NCI-H2081 treated with DMSO at 0.1 percent for 48 hours (cell line): Measurements from ENCODE around the gene SLC16A6.
"Not testable (repeated sequence)": the region's sequence is repeated elsewhere in the genome, so short reads cannot be mapped to it uniquely, and the experiment has no call there.

Experiments
- DNase-seq: peaks from one replicate; lab custom pipeline; 2025; lab: John Stamatoyannopoulos, UW

The SLC16A6 gene

GRCh38 chr17:68290955-68291835 is at the start of gene SLC16A6, which contains the start of gene ARSG:
Gene SLC16A6, minus strand, starts transcription at chr17:68291127. Its CDS starts 12,807 bp downstream, at chr17:68278320.
Gene ARSG, plus strand, starts transcription at chr17:68291495. Its CDS starts 15,999 bp downstream, at chr17:68307494.
- DNase-seq = peak; percentile 42

GRCh38 chr17:68334393-68334792 is 43.5 kb upstream of the SLC16A6 start:
- no peak for DNase-seq

GRCh38 chr17:68331932-68332331 is 41.0 kb upstream of the SLC16A6 start:
- not testable (repeated sequence) for DNase-seq

- DNase-seq = no peak
Observed at GRCh38 chr17:68329331-68329730, 38.4 kb upstream of the SLC16A6 start.

- DNase-seq = no peak
Observed at GRCh38 chr17:68328676-68329075, 37.7 kb upstream of the SLC16A6 start.

- no peak for DNase-seq
Observed at GRCh38 chr17:68327823-68328557, 37.1 kb upstream of the SLC16A6 start.

- no peak for DNase-seq
Observed at GRCh38 chr17:68326681-68327080, 35.8 kb upstream of the SLC16A6 start.

- no peak for DNase-seq
Observed at GRCh38 chr17:68325961-68326360, 35.0 kb upstream of the SLC16A6 start.

- DNase-seq = no peak
Observed at GRCh38 chr17:68324654-68325336, 33.9 kb upstream of the SLC16A6 start.

GRCh38 chr17:68324114-68324513 is 33.2 kb upstream of the SLC16A6 start:
- no peak for DNase-seq

GRCh38 chr17:68322630-68323029 is 31.7 kb upstream of the SLC16A6 start:
- no peak for DNase-seq

- no peak for DNase-seq
Observed at GRCh38 chr17:68321556-68321954, 30.6 kb upstream of the SLC16A6 start.

- DNase-seq = no peak
Observed at GRCh38 chr17:68320943-68321555, 30.1 kb upstream of the SLC16A6 start.

GRCh38 chr17:68320311-68320865 is 29.5 kb upstream of the SLC16A6 start:
- DNase-seq = no peak

- no peak for DNase-seq
Observed at GRCh38 chr17:68319410-68320162, 28.7 kb upstream of the SLC16A6 start.

GRCh38 chr17:68318103-68318991 is 27.4 kb upstream of the SLC16A6 start:
- no peak for DNase-seq

- DNase-seq = no peak
Observed at GRCh38 chr17:68317458-68317857, 26.5 kb upstream of the SLC16A6 start.

GRCh38 chr17:68315930-68316329 is 25.0 kb upstream of the SLC16A6 start:
- DNase-seq = no peak

GRCh38 chr17:68314916-68315535 is 24.1 kb upstream of the SLC16A6 start:
- no peak for DNase-seq
